ENCODE measurements around the gene BAIAP2. TPM values are rescaled to one million over a fixed set of nuclear protein-coding genes. Genes with fewer than 3 reads are reported as not detected.

Gene BAIAP2
- total and polyA plus RNA-seq, 12 donors = 9.5 to 25.8 (median 15.6) TPM

DNA sequence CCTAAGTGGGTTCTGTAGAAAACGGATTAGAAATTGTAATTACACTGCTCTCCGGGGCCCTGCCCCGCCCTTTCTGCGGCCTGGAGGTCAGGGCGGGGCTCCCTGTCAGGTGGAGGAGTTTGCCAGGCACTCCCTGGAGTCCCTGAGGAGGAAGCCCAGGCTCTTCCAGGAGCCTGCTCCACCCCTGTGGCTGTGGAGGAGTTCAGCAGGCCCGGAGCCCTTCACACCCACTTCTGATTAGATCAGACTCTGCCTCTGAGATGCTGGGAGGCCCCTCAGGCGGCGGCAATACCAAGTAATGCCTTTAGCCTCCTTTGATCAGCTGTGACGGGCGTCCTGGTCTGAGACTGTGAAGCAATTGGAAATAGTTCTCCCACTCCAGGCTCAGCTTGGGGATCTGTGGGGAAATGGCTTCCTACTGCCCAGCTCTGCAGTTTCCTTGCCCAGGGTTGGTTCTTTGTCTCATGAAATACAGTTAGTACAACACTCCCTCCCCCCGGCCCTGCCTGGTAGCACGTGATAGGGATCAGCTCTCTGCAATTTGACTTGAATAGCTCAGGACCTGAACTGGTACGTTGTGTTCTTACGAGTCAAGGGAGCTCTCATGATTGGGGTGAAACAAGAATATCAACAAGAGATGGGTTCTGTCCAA is 22.3 kb downstream of the BAIAP2 start:
- peaks cover 0 to 35% (median 0%) of the 10 kb centered on the region in 9 donors for H3K36me3 ChIP-seq
- intact Hi-C loops (cut with DNase I) = no loop called here
- H3K27me3 ChIP-seq = no peaks in the 10 kb centered on the region
- H3K4me1 ChIP-seq = peaks cover 3 to 36% (median 30%) of the 10 kb centered on the region in 9 donors
- TF ChIP-seq, protein P1, sequence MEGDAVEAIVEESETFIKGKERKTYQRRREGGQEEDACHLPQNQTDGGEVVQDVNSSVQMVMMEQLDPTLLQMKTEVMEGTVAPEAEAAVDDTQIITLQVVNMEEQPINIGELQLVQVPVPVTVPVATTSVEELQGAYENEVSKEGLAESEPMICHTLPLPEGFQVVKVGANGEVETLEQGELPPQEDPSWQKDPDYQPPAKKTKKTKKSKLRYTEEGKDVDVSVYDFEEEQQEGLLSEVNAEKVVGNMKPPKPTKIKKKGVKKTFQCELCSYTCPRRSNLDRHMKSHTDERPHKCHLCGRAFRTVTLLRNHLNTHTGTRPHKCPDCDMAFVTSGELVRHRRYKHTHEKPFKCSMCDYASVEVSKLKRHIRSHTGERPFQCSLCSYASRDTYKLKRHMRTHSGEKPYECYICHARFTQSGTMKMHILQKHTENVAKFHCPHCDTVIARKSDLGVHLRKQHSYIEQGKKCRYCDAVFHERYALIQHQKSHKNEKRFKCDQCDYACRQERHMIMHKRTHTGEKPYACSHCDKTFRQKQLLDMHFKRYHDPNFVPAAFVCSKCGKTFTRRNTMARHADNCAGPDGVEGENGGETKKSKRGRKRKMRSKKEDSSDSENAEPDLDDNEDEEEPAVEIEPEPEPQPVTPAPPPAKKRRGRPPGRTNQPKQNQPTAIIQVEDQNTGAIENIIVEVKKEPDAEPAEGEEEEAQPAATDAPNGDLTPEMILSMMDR (IDR thresholded peaks at IDR 0.05) = peak in 1 of 9 donors; percentile 24
- ATAC-seq (peak in 7 of 8 donors; percentile 68 to 95 (median 78)), DNase-seq (peak in 1 of 2 donors; percentile 48)
- WGBS, 2 donors = 44 to 48% methylated on average over 14 of the region's 14 CpGs
- H3K9me3 ChIP-seq = no peaks in the 10 kb centered on the region
- H3K27ac ChIP-seq = peak overlapping the region; percentile 32 to 87 (median 76)
- H3K4me3 ChIP-seq = no peak overlapping the region

DNA sequence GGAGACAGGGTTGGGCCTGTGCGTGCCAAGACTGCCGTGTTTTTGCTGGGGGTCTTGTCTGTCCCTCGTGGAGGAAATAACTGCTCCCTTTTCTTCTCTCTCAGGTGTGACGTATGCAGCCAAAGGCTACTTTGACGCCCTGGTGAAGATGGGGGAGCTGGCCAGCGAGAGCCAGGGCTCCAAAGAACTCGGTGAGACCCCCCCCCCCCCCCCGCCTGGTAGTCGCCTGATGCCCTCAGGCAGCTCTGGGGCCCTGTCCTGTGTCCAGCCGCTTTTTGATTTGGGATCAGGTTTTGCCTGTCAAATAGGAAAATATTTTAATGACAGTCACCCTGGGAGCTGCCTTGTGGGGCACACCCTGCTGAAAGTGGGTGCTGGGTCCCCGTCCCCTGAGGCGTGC is 22.8 kb downstream of the BAIAP2 start:
- no peak for DNase-seq
- Histone ChIP-seq H3K4me1 (peaks cover 3 to 31% (median 28%) of the 10 kb centered on the region in 9 donors), H3K27ac (peak overlapping the region in 8 of 10 donors; percentile 68 to 87 (median 78)), H3K4me3 (no peak overlapping the region), H3K9me3 (no peaks in the 10 kb centered on the region), H3K36me3 (peaks cover 0 to 35% (median 0%) of the 10 kb centered on the region in 9 donors), H3K27me3 (no peaks in the 10 kb centered on the region)
- TF ChIP-seq, protein P1 (IDR thresholded peaks at IDR 0.05) = no peak
- 67 to 79% methylated on average over 12 of the region's 12 CpGs for WGBS, 2 donors
- intact Hi-C loops (cut with DNase I) = no loop called here
- ATAC-seq = no peak

DNA sequence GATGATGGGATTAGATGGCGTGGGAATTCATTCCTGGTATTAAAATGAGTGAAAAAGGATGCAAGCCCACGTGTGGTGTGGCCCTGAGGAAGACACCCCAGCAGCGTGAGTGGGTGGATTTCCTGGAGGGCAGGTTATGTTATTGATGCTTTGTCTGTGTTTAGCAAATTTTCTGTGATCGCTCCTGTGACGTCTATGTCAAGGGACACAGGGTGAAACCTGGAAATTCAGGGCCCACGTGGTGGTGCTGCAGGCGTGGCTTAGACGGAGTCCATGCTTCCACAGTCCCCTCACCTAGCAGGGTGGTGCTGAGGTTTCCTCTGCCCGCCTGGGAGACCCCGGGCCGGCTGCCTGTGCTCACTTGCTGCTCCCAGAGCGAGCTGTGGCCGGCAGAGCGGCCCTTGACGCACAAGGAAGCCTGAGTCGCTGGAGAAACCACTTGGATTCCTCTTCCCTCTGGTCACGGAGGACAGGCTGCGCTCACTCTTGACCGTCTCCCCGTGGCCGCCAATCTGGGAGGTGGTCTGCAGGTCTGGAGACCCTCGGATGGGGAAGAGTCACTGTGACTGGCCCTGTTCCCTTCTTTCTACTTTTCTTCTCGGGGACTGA is 23.4 kb downstream of the BAIAP2 start:
- WGBS, 2 donors = 83 to 89% methylated on average over 23 of the region's 23 CpGs
- ATAC-seq = no peak
- TF ChIP-seq, protein P1 (IDR thresholded peaks at IDR 0.05) = no peak
- no peak overlapping the region for H3K4me3 ChIP-seq
- peaks cover 3 to 31% (median 27%) of the 10 kb centered on the region in 9 donors for H3K4me1 ChIP-seq
- intact Hi-C loops (cut with DNase I) = no loop called here
- no peaks in the 10 kb centered on the region for H3K9me3 ChIP-seq
- H3K27me3 ChIP-seq = no peaks in the 10 kb centered on the region
- H3K36me3 ChIP-seq = peaks cover 0 to 35% (median 0%) of the 10 kb centered on the region in 9 donors
- DNase-seq = no peak
- H3K27ac ChIP-seq = peak overlapping the region in 6 of 10 donors; percentile 68 to 85 (median 76)

DNA sequence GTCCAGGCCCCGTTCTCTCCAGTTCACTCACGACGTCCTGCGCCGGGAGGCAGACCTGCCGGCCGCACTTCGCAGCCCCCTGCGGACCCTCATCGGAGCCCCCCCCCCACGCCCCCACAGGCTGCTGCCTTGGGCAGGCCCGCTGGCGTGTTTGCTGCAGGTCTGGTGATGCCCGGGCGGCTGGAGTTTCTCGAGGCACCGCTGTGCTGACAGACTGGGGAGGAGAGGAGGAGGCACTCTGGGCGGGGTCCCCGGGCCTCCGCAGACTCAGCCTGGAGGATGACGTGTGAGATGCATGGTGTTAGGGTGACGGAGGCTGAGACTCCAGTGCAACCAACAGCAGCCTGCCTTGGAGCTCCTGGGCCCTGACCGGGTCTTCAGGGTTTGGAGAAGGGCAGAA is 24.1 kb downstream of the BAIAP2 start:
- no peaks in the 10 kb centered on the region for H3K9me3 ChIP-seq
- peaks cover 5 to 36% (median 33%) of the 10 kb centered on the region in 9 donors for H3K4me1 ChIP-seq
- H3K36me3 ChIP-seq = peaks cover 0 to 35% (median 0%) of the 10 kb centered on the region in 9 donors
- no peak for ATAC-seq
- H3K4me3 ChIP-seq = no peak overlapping the region
- H3K27me3 ChIP-seq = no peaks in the 10 kb centered on the region
- no peak for DNase-seq
- TF ChIP-seq, protein P1 (IDR thresholded peaks at IDR 0.05) = no peak
- WGBS, 2 donors = 82 to 93% methylated on average over 23 of the region's 23 CpGs
- intact Hi-C loops (cut with DNase I) = no loop called here
- no peak overlapping the region for H3K27ac ChIP-seq

Data from heart right ventricle (tissue), 16 donors.